H9 (cell line): ENCODE measurements around the gene HCAR3. TPM values are rescaled to one million over a fixed set of nuclear protein-coding genes. Genes with fewer than 3 reads are reported as not detected.

Source experiments
- DNase-seq: peaks from one replicate; pipeline ENCODE4 v3.0.0-alpha.2; 2017
- H2AFZ ChIP-seq: one replicate; pipeline ENCODE4 v1.6.1; 2013; ENCODE audit warnings: mild to moderate bottlenecking, low read length, control low read depth, moderate library complexity
- H2AK5ac ChIP-seq: 2 replicates; pipeline ENCODE4 v1.6.1; 2013; ENCODE audit warnings: low read length, control low read depth, mixed read lengths; ENCODE audit not compliant: insufficient read length
- H2BK120ac ChIP-seq: one replicate; pipeline ENCODE4 v1.6.1; 2013; ENCODE audit warnings: low read depth, mild to moderate bottlenecking, low read length, control low read depth, inconsistent platforms; ENCODE audit not compliant: poor library complexity, severe bottlenecking
- H2BK12ac ChIP-seq: 2 replicates; pipeline ENCODE4 v1.6.1; 2013; ENCODE audit warnings: low read length, control low read depth, mixed read lengths, low read depth; ENCODE audit not compliant: insufficient read length
- H2BK15ac ChIP-seq: 2 replicates; pipeline ENCODE4 v1.6.1; 2013; ENCODE audit warnings: low read depth, low read length, control low read depth
- H2BK20ac ChIP-seq: one replicate; pipeline ENCODE4 v1.6.1; 2013; ENCODE audit warnings: low read depth, mild to moderate bottlenecking, low read length, control low read depth, inconsistent platforms; ENCODE audit not compliant: poor library complexity, severe bottlenecking
- H2BK5ac ChIP-seq: 2 replicates; pipeline ENCODE4 v1.6.1; 2013; ENCODE audit warnings: low read length, control low read depth, mixed read lengths; ENCODE audit not compliant: insufficient read length
- H3K14ac ChIP-seq: 2 replicates; pipeline ENCODE4 v1.6.1; 2013; ENCODE audit warnings: low read length, control low read depth; ENCODE audit not compliant: insufficient read depth
- H3K18ac ChIP-seq: 2 replicates; pipeline ENCODE4 v1.6.1; 2013; ENCODE audit warnings: low read depth, mild to moderate bottlenecking, mixed read lengths, low read length, control low read depth; ENCODE audit not compliant: insufficient read length
- H3K23ac ChIP-seq: 2 replicates; pipeline ENCODE4 v1.6.1; 2013; ENCODE audit warnings: low read length, control low read depth, mixed read lengths, low read depth; ENCODE audit not compliant: insufficient read length
- H3K23me2 ChIP-seq: 2 replicates; pipeline ENCODE4 v1.6.1; 2013; ENCODE audit warnings: low read depth, mild to moderate bottlenecking, mixed read lengths, low read length, control low read depth; ENCODE audit not compliant: insufficient read length, poor library complexity, severe bottlenecking
- H3K27ac ChIP-seq: 2 replicates; pipeline ENCODE4 v1.5.1; 2013; ENCODE audit warnings: low read length, control low read depth, mixed read lengths, low read depth; ENCODE audit not compliant: insufficient read length
- H3K27me3 ChIP-seq: 2 replicates; pipeline ENCODE4 v1.6.1; 2013; ENCODE audit warnings: low read length, control low read depth, inconsistent platforms; ENCODE audit not compliant: insufficient read depth
- H3K4ac ChIP-seq: 2 replicates; pipeline ENCODE4 v1.6.1; 2013; ENCODE audit warnings: low read depth, mild to moderate bottlenecking, control low read depth, inconsistent platforms, low read length, moderate library complexity
- H3K4me1 ChIP-seq: 2 replicates; pipeline ENCODE4 v1.6.1; 2013; ENCODE audit warnings: low read length, control low read depth, inconsistent platforms; ENCODE audit not compliant: insufficient read depth
- H3K4me2 ChIP-seq: 2 replicates; pipeline ENCODE4 v1.6.1; 2013; ENCODE audit warnings: low read length, control low read depth, mixed read lengths; ENCODE audit not compliant: insufficient read length, insufficient read depth
- H3K56ac ChIP-seq: 2 replicates; pipeline ENCODE4 v1.6.1; 2013; ENCODE audit warnings: low read depth, mild to moderate bottlenecking, mixed read lengths, low read length, control low read depth; ENCODE audit not compliant: insufficient read length
- H3K79me1 ChIP-seq: 2 replicates; pipeline ENCODE4 v1.6.1; 2013; ENCODE audit warnings: low read depth, mild to moderate bottlenecking, moderate library complexity, low read length, control low read depth, inconsistent platforms; ENCODE audit not compliant: insufficient read depth, poor library complexity, severe bottlenecking
- H3K79me2 ChIP-seq: 2 replicates; pipeline ENCODE4 v1.6.1; 2013; ENCODE audit warnings: low read length, control low read depth, inconsistent platforms; ENCODE audit not compliant: insufficient read depth
- H3K9ac ChIP-seq: 2 replicates; pipeline ENCODE4 v1.6.1; 2013; ENCODE audit warnings: low read length, control low read depth, mixed read lengths; ENCODE audit not compliant: insufficient read length; ENCODE audit errors: extremely low read depth
- H3K9me3 ChIP-seq: one replicate; pipeline ENCODE4 v1.6.1; 2013; ENCODE audit warnings: low read depth, low read length, inconsistent platforms; ENCODE audit not compliant: control insufficient read depth
- H3T11ph ChIP-seq: one replicate; pipeline ENCODE4 v1.6.1; 2013; ENCODE audit warnings: mild to moderate bottlenecking, low read length, control low read depth, inconsistent platforms
- H4K20me1 ChIP-seq: one replicate; pipeline ENCODE4 v1.6.1; 2013; ENCODE audit not compliant: control insufficient read depth, insufficient read length, insufficient read depth
- H4K5ac ChIP-seq: 2 replicates; pipeline ENCODE4 v1.6.1; 2013; ENCODE audit warnings: low read depth, mild to moderate bottlenecking, mixed read lengths, low read length, control low read depth; ENCODE audit not compliant: insufficient read length
- H4K8ac ChIP-seq: replicated peaks from 2 replicates; pipeline ENCODE4 v1.6.1; 2013; ENCODE audit warnings: low read length, control low read depth, mixed read lengths, low read depth; ENCODE audit not compliant: insufficient read length
- H4K91ac ChIP-seq: 2 replicates; pipeline ENCODE4 v1.6.1; 2013; ENCODE audit warnings: low read depth, mild to moderate bottlenecking, moderate library complexity, mixed read lengths, low read length, control low read depth; ENCODE audit not compliant: insufficient read length
- H3K27ac Mint-ChIP-seq, 3 experiments: 2 replicates in 2 of 3; 3 replicates in 1 of 3; pipeline ENCODE4 v1.8.0; 2020 to 2021; ENCODE audit warnings: mixed read lengths in 3 of 3, mild to moderate bottlenecking in 1 of 3, moderate library complexity in 1 of 3
- H3K27me3 Mint-ChIP-seq: 2 replicates; pipeline ENCODE4 v1.8.0; 2021; ENCODE audit warnings: low read depth, mild to moderate bottlenecking, moderate library complexity, mixed read lengths
- H3K36me3 Mint-ChIP-seq, 3 experiments: 2 replicates in 2 of 3; 3 replicates in 1 of 3; pipeline ENCODE4 v1.8.0; 2020 to 2021; ENCODE audit warnings: low read depth in 3 of 3, mixed read lengths in 3 of 3; ENCODE audit not compliant: insufficient read depth in 1 of 3
- H3K4me1 Mint-ChIP-seq, 2 experiments: 2 replicates each; pipeline ENCODE4 v1.8.0; 2020; ENCODE audit warnings: mixed read lengths in 2 of 2
- H3K4me3 Mint-ChIP-seq, 2 experiments: 2 replicates in 1 of 2; 3 replicates in 1 of 2; pipeline ENCODE4 v1.8.0; 2020 to 2021; ENCODE audit warnings: mild to moderate bottlenecking in 2 of 2, mixed read lengths in 2 of 2, moderate library complexity in 1 of 2
- H3K9me3 Mint-ChIP-seq, 2 experiments: 2 replicates in 1 of 2; 3 replicates in 1 of 2; pipeline ENCODE4 v1.8.0; 2020; ENCODE audit warnings: mild to moderate bottlenecking in 2 of 2, mixed read lengths in 2 of 2, moderate library complexity in 1 of 2
- CTCF ChIP-seq: fragments of 200-600 bp; sonication (generic); conservative IDR thresholded peaks from 3 replicates; pipeline ENCODE4 v1.8.0; 2021; ENCODE audit warnings: antibody characterized with exemption, mild to moderate bottlenecking
- WGBS: extraction: QIAGEN DNeasy Blood & Tissue Kit; methylation state at CpG from one replicate; pipeline ENCODE4 v1.1.7; 2013; ENCODE audit warnings: missing lambda C conversion rate, low lambda C conversion rate, mixed read lengths; ENCODE audit not compliant: insufficient read length; ENCODE audit errors: extremely low coverage; 5-methylcytosine and 5-hydroxymethylcytosine counted together
- total RNA-seq: library from RNA; stranded (reverse); gene quantifications from 2 replicates; pipeline ENCODE4 v1.2.1, GENCODE V29; 2021

The HCAR3 gene
- total RNA-seq, 1 experiment from 2014 or later = not detected

GRCh38 chr12:122669397-122670070, 47.1 kb downstream of the HCAR3 start:
- Histone ChIP-seq H3K56ac (no peak overlapping the region), H3K18ac (no peak overlapping the region), H4K20me1 (no peaks in the 10 kb centered on the region), H3K79me1 (no peaks in the 10 kb centered on the region), H3K27me3 (no peaks in the 10 kb centered on the region), H2AFZ (no peak overlapping the region), H2BK5ac (no peak overlapping the region), H2BK15ac (no peak overlapping the region), H2BK120ac (no peak overlapping the region), H2BK20ac (no peak overlapping the region), H3K14ac (no peak overlapping the region), H4K8ac (no peak overlapping the region), H3K23ac (no peak overlapping the region), H3K23me2 (no peaks in the 10 kb centered on the region), H3K4ac (no peak overlapping the region), H2AK5ac (no peak overlapping the region), H3T11ph (no peak overlapping the region), H3K9me3 (no peaks in the 10 kb centered on the region), H4K91ac (no peak overlapping the region), H3K4me1 (peaks cover 3% of the 10 kb centered on the region; the same call in 1 of the 2 replicates), H3K79me2 (no peaks in the 10 kb centered on the region), H4K5ac (no peak overlapping the region), H3K27ac (no peak overlapping the region), H3K4me2 (no peak overlapping the region), H2BK12ac (no peak overlapping the region), H3K9ac (no peak overlapping the region)
- no CpG with 5 or more reads among the region's 5 CpGs for WGBS
- Mint-ChIP-seq H3K27me3 (no peaks in the 10 kb centered on the region; the same call in 1 of the 2 replicates), H3K36me3 (no peaks in the 10 kb centered on the region), H3K27ac (no peak overlapping the region), H3K9me3 (peaks cover 0 to 3% of the 10 kb centered on the region in 2 experiments; a peak in 1 of 5 replicates), H3K4me1 (peaks cover 9 to 17% of the 10 kb centered on the region in 2 experiments), H3K4me3 (no peak overlapping the region)
- no peak for DNase-seq
- TF ChIP-seq CTCF = no peak
